Esophagus squamous epithelium (tissue), 5 donors: ENCODE measurements around the gene RFX2. TPM values are rescaled to one million over a fixed set of nuclear protein-coding genes. Genes with fewer than 3 reads are reported as not detected.
"Not testable (repeated sequence)": the region's sequence is repeated elsewhere in the genome, so short reads cannot be mapped to it uniquely, and the experiment has no call there.

ENCODE experiments used
- DNase-seq: peaks from one replicate; lab custom pipeline; 2025; lab: John Stamatoyannopoulos, UW
- H3K27ac ChIP-seq, 4 donors: fragments of 200-600 bp; sonication (generic); one replicate each; pipeline ENCODE4 v1.5.1; 2016 to 2019; ENCODE audit warnings: mild to moderate bottlenecking in 1 of 4
- H3K27me3 ChIP-seq, 4 donors: fragments of 200-600 bp; sonication (generic); 1 replicate in 3 of 4; 2 replicates in 1 of 4; pipeline versions ENCODE4 v1.5.1 to v1.6.0; 2017 to 2021; ENCODE audit warnings: antibody characterized with exemption in 1 of 4
- H3K36me3 ChIP-seq, 3 donors: fragments of 200-600 bp; sonication (generic); one replicate each; pipeline ENCODE4 v1.5.1; 2016 to 2019
- H3K4me1 ChIP-seq, 3 donors: fragments of 200-600 bp; sonication (generic); one replicate each; pipeline ENCODE4 v1.5.1; 2017 to 2019
- H3K4me3 ChIP-seq, 4 donors: fragments of 200-600 bp; sonication (generic); 1 replicate in 3 of 4; 2 replicates in 1 of 4; pipeline ENCODE4 v1.5.1; 2016 to 2019; ENCODE audit warnings: mild to moderate bottlenecking in 2 of 4, moderate library complexity in 1 of 4
- H3K9me3 ChIP-seq, 3 donors: fragments of 200-600 bp; sonication (generic); one replicate each; pipeline ENCODE4 v1.5.1; 2016 to 2019
- POLR2A ChIP-seq, 4 donors: fragments of 450-650 bp; IDR thresholded peaks; one replicate each; pipeline ENCODE4 v1.6.1; 2017; ENCODE audit warnings: antibody characterized with exemption in 4 of 4, mild to moderate bottlenecking in 4 of 4, moderate library complexity in 3 of 4
- WGBS, 2 donors: methylation state at CpG; one replicate each; pipeline ENCODE4 v1.1.5; 2018; 5-methylcytosine and 5-hydroxymethylcytosine counted together
- intact Hi-C: fragments of 100-400 bp; cut with DNase I; formaldehyde crosslinking; loops from one replicate; pipeline ENCODE4 v1.15.0; 2022
- total RNA-seq, 4 donors: library from RNA; depleted of rRNA; stranded (reverse); fragments of >200 nt; gene quantifications; one replicate each; pipeline ENCODE4 v1.1.0, GENCODE V29; 2016
- TF ChIP-seq, protein P1 (sequence below), 6 experiments: fragments of 450-650 bp in 4 of 6; fragments of 200-600 bp in 2 of 6; sonication (generic) in 2 of 6; IDR thresholded peaks; one replicate each; pipeline ENCODE4 v1.5.1; 2016 to 2019; ENCODE audit warnings: antibody characterized with exemption in 6 of 6, mild to moderate bottlenecking in 4 of 6, moderate library complexity in 4 of 6
- donor health status: DM: yes; HTN: yes; CAD: no.

The RFX2 gene
- total RNA-seq, 4 donors from 2014 or later, result 5.2 to 21.4 (median 7.7) TPM

DNA sequence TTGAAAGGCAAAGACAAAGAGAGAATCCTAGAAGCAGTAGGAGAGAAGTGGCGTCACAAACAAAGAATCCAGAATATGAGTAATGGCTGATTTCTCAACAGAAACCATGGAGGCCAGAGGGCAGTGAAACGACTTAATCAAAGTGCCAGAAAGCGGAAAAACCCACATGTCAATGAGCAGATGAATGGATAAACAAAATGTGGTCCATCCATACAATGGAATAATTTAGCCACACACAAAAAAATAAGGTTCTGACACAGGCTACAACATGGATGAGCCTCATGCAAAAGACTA is 80.1 kb downstream of the RFX2 start:
- Histone ChIP-seq H3K27ac (no peak overlapping the region), H3K4me1 (no peaks in the 10 kb centered on the region), H3K36me3 (peaks cover 0 to 42% (median 0%) of the 10 kb centered on the region in 3 donors), H3K27me3 (no peaks in the 10 kb centered on the region), H3K4me3 (no peak overlapping the region), H3K9me3 (no peaks in the 10 kb centered on the region)
- DNase-seq, result no peak
- TF ChIP-seq POLR2A (IDR thresholded peaks at IDR 0.05), result no peak
- TF ChIP-seq, protein P1, sequence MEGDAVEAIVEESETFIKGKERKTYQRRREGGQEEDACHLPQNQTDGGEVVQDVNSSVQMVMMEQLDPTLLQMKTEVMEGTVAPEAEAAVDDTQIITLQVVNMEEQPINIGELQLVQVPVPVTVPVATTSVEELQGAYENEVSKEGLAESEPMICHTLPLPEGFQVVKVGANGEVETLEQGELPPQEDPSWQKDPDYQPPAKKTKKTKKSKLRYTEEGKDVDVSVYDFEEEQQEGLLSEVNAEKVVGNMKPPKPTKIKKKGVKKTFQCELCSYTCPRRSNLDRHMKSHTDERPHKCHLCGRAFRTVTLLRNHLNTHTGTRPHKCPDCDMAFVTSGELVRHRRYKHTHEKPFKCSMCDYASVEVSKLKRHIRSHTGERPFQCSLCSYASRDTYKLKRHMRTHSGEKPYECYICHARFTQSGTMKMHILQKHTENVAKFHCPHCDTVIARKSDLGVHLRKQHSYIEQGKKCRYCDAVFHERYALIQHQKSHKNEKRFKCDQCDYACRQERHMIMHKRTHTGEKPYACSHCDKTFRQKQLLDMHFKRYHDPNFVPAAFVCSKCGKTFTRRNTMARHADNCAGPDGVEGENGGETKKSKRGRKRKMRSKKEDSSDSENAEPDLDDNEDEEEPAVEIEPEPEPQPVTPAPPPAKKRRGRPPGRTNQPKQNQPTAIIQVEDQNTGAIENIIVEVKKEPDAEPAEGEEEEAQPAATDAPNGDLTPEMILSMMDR (IDR thresholded peaks at IDR 0.05), result no peak
- WGBS, 2 donors, result 48 to 59% methylated on average over 3 of the region's 3 CpGs
- intact Hi-C loops, result no loop called here

DNA sequence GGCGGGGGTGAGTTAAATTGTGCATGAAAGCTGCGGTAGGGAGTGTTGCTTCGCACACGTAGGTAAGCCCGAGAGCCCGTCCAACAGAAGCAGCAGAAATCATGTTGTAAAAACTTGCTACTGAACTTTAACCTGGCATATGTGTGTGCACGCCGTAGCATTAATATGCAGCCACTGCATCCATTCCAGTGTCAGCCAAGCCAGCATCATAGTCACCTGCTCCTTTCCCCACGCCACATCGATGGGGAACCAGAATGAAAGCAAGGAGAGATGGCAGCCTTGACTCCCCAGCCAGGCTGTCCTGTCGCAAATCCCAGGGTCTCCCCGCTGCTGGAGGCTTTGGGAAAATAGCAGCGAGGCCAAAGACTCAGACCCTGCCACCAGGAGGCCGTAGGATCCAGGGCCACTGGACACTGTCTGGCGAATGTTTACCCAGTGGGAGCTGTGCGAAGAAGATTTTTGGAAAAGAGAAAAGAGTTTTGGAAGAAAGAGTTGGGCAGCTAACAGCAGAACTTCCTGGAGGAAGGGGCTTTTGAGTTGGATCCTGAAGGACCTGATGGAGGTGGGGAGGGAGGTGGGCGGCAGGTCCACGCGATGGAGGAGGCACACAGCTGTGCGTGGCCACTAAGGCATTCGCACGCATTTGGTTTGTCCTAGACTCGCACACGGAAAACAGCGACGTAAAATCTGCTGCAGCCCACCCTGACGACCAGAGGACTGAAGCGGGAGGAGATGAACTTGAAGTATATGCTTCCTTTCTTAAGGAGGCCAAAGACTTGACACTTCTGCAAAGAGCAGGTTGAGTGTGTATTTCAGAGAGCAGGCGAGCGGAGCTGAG is 83.7 kb downstream of the RFX2 start:
- intact Hi-C loops, result no loop called here
- no peaks in the 10 kb centered on the region for H3K9me3 ChIP-seq
- H3K27me3 ChIP-seq, result no peaks in the 10 kb centered on the region
- TF ChIP-seq POLR2A (IDR thresholded peaks at IDR 0.05), result no peak
- TF ChIP-seq, protein P1 (IDR thresholded peaks at IDR 0.05), result no peak
- H3K4me1 ChIP-seq, result peaks cover 0 to 20% (median 0%) of the 10 kb centered on the region in 3 donors
- WGBS, 2 donors, result 94 to 96% methylated on average over 28 to 30 of the region's 30 CpGs
- no peak overlapping the region for H3K27ac ChIP-seq
- H3K4me3 ChIP-seq, result no peak overlapping the region
- DNase-seq, result no peak
- peaks cover 0 to 40% (median 0%) of the 10 kb centered on the region in 3 donors for H3K36me3 ChIP-seq

DNA sequence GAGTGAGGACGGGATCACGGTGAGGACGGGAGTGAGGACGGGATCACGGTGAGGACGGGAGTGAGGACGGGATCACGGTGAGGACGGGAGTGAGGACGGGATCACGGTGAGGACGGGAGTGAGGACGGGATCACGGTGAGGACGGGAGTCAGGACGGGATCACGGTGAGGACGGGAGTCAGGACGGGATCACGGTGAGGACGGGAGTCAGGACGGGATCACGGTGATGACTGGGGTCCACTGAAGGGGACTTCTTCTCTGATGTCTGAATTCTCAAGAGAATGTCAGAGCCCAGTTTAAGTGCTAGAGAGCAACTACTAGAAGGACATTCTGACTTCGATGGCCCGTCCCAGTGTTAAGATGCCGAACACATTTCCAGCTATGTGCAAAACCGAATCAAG is 85.5 kb downstream of the RFX2 start:
- H3K4me1 ChIP-seq, result peaks cover 0 to 20% (median 0%) of the 10 kb centered on the region in 3 donors
- DNase-seq, H3K27ac ChIP-seq, H3K27me3 ChIP-seq, H3K4me3 ChIP-seq, H3K9me3 ChIP-seq: not testable (repeated sequence)
- WGBS, 2 donors, result 93% methylated on average over 25 to 26 of the region's 27 CpGs
- intact Hi-C loops, result loop anchor here (5.0 kb wide), 1 partner anchor 37 kb away; no protein-coding TSS in a partner anchor
- H3K36me3 ChIP-seq, result peaks cover 0 to 43% (median 0%) of the 10 kb centered on the region in 3 donors

DNA sequence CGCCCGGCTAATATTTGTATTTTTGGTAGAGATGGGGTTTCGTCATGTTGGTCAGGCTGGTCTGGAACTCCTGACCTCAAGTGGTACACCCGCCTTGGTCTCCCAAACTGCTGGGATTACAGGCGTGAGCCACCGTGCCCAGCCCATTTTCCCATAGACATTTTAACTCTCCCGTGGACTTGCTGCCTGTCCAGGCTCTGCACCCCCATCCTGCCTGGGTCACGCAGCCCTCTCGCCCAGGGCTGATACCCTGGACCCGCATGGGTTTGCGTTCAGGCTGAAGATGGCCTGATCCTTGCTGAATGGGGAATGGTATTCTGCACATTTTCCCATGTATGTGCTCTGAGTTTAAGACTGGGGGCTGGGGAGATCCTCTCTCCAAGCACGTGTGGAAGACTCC is 86.4 kb downstream of the RFX2 start:
- H3K4me1 ChIP-seq, result peaks cover 0 to 20% (median 0%) of the 10 kb centered on the region in 3 donors
- H3K9me3 ChIP-seq, result no peaks in the 10 kb centered on the region
- no peak overlapping the region for H3K27ac ChIP-seq
- no peaks in the 10 kb centered on the region for H3K27me3 ChIP-seq
- 73 to 92% methylated on average over 3 to 7 of the region's 12 CpGs for WGBS, 2 donors
- DNase-seq, result no peak
- no peak overlapping the region for H3K4me3 ChIP-seq
- intact Hi-C loops, result loop anchor here (5.0 kb wide), 1 partner anchor 37 kb away; no protein-coding TSS in a partner anchor
- TF ChIP-seq POLR2A (IDR thresholded peaks at IDR 0.05), result no peak
- TF ChIP-seq, protein P1 (IDR thresholded peaks at IDR 0.05), result no peak
- peaks cover 0 to 38% (median 0%) of the 10 kb centered on the region in 3 donors for H3K36me3 ChIP-seq

DNA sequence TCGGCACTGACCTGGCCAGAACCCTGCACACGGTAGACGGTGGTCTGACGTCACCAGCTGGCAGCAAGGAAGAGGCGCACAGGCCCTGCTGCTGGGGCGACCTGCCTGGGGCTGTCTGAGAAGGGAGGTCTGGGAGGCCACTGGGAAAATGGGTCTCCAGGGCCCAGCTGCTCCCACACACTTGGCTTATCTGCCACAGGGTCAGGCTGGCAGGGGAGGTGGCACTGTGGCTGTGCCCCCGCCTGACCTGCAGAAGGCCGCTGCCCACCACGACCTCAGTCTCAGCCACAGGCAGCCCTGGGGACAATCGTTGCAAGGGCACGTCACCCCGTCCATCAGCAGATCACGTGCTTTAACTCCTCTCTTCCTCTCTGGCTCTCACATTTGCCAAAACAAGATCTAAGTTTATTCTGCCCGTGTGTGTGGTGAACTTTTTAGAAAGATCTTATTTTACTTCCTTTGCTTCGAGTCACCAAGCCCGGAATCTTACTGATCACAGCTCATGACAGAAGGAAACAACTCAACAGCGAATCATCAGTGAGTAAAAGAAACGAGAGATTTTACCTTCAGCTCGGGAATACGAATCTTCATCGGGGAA is 87.1 kb downstream of the RFX2 start:
- H3K4me1 ChIP-seq, result peaks cover 0 to 20% (median 0%) of the 10 kb centered on the region in 3 donors
- peak overlapping the region in 3 of 4 donors; percentile 44 to 76 (median 62) for H3K27ac ChIP-seq
- intact Hi-C loops, result loop anchor here (5.0 kb wide), 1 partner anchor 36 kb away; no protein-coding TSS in a partner anchor
- H3K27me3 ChIP-seq, result no peaks in the 10 kb centered on the region
- TF ChIP-seq POLR2A (IDR thresholded peaks at IDR 0.05), result no peak
- TF ChIP-seq, protein P1 (IDR thresholded peaks at IDR 0.05), result no peak
- no peak for DNase-seq
- no peaks in the 10 kb centered on the region for H3K9me3 ChIP-seq
- WGBS, 2 donors, result 57 to 74% methylated on average over 12 to 18 of the region's 21 CpGs
- peaks cover 0 to 32% (median 0%) of the 10 kb centered on the region in 3 donors for H3K36me3 ChIP-seq
- H3K4me3 ChIP-seq, result no peak overlapping the region
